GM18873 (cell line): ENCODE data around the gene TTC39A.
"Not testable (repeated sequence)": the region's sequence is repeated elsewhere in the genome, so short reads cannot be mapped to it uniquely, and the experiment has no call there.

Experiments
- ATAC-seq: cut with Tn5 transposase; IDR thresholded peaks from one replicate; pipeline ENCODE4 v1.9.1; 2021; ENCODE audit warnings: mild to moderate bottlenecking, moderate library complexity, moderate number of reproducible peaks; ENCODE audit not compliant: unreplicated experiment, low FRiP score

The TTC39A gene

GRCh38 chr1:51340380-51340779, 10.0 kb upstream of the TTC39A start:
- ATAC-seq: no peak

GRCh38 chr1:51336711-51337110, 6.3 kb upstream of the TTC39A start:
- ATAC-seq: no peak

DNA sequence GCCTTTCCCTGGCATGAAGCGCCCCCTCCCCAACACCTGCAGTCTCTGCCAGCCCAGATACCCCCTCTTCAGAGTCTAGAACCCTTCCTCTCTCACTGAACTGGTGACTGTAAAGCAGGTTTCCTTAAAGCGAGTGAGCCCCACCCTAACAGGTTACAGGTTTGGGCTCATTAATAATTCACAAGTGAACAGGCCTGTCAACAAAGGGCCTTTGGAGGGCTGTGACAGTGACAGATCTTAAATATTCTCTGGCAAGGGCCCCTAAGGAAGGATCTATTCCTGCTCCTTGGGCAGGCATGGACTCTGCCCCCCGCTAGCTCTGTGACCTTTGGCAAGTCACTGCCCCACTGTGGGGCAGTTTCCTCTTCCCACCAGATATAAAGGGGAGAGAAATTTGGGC, 5.6 kb upstream of the TTC39A start:
- ATAC-seq: no peak

DNA sequence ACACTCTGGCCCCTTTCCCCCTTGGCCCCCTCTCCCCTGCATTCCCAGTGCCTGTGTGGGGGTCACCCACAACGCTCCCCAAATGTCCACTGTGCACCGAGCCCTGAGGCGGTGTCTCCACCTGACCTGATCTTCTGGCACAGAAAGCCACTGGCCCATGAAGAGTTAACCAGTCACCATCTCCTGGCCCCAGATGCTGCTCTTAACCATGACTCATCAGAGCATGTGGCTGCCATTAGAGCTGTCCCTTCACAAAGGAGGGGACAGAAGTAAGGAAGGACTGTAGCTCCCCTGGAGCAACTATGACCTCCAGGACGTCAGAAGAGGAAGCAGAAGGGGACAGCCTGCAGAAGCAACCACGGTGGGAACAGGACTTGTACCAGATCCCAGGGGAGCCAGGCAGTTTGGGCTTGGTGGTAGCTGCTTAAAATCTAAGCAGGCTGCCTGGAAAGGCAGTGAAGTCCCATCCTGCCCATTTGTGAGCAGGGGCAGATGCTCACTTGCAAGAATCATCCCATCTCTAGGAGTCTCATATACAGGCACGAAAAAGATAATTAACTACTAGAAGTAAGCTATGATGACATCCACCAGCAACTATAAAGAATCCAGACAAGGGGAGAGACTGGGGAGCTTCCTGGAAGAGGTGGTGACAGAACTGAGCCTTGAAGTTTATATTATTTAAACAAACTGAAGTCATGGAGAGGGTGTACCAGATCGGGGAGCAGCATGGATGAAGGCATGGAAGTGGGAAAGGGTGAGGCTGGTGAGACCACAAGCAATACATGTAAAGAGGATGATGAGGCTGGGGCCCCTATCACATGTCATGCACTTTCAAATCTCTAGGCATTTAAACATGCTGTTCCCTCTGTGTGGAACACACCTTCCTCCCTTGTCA, 1.1 kb upstream of the TTC39A start:
- ATAC-seq: no peak

- ATAC-seq: no peak
These were observed 678 bp downstream of the TTC39A start for GRCh38 chr1:51329443-51330325.

DNA sequence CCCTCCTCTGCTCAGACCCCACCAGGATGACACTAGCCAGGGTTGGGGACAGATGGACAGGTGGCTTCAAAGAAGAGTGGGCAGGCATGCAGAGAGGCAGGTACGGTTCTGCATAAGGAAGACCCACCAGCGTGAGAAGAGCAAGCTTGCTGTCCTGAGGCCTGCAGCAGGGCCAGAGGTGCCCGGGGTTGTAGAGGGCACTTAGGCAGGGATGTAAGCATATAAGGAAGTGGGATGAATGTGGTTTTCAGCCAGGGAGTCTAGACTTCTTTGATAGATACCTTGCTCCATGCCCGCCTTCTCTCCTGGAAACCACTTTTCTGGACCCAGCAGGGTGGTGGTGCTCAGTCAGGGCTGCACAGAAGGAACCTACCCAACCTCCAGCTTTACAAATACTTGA, 1.4 kb downstream of the TTC39A start:
- no peak for ATAC-seq

DNA sequence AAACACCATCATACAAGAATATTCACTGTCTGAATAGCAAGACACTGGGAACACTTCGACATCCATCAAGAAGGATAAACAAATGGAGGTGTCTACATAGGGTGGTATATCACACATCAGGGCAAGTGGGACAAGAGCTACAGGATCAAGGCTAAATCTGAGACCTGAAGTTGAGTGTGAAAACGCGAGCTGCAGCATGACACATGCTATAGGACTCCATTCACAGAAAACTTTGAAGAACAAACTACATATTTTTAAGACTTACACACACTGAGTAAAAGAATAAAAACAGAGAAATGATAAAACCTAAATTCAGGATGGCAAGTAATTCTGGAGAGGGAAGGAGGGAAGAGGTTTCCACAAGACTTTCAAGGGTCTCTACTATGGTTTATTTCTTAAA, 2.1 kb downstream of the TTC39A start:
- ATAC-seq: no peak

- no peak for ATAC-seq
These were observed 3.0 kb downstream of the TTC39A start for GRCh38 chr1:51327386-51327785.

- no peak for ATAC-seq
These were observed 3.5 kb downstream of the TTC39A start for GRCh38 chr1:51326839-51327238.

DNA sequence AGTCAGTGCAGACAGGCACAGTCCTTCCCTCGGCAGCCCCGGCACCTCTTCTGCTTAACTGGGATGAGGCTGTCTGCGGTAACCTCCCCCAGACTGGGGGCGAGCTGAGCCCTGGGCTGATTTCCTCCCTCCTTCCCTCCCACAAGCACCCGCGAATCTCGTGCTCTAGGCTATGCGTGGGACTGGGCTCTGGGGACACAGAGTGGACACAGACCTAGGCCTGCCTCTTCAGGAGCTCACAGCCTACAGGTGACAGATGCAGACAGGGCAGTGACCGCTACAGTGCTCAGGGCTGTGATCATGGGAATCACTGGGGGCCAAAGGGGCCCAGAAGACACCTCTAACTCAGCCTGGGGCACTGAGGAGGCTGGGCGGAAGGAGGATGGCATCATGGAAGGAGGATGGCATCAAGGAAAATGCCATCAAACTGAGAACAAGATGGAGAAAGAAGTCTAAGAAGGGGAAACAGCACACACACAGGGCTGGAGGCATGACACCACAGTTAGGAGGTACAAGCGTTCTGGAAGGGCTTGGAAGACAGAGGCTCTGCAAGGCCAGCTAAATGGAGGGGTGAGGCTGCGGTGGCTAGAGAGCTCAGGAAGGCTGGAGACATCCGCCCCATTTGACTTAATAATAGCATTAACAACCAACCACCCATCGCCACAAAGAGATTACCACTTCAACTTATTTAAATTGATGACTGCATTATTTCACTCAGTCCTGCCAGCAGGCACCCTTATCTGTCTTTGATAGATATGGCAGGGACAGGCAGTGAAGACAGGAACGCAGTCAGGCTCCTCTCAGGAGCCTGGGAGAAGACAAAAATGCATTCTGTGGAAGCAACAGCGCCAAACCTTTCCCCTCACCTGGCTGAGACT, 4.2 kb downstream of the TTC39A start:
- no peak for ATAC-seq

GRCh38 chr1:51325391-51325790, 5.0 kb downstream of the TTC39A start:
- no peak for ATAC-seq

DNA sequence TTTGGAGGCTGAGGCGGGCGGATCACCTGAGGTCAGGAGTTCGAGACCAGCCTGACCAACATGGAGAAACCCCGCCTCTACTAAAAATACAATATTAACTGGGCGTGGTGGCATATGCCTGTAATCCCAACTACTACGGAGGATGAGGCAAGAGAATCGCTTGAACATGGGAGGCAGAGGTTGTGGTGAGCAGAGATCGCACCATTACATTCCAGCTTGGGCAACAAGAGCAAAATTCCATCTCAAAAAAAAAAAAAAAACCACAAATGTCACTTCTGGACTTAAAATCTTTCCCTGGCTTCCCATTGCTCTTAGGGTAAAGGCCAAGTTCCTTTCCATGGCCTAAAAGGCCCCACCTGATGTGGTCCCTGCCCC, 5.4 kb downstream of the TTC39A start:
- not testable (repeated sequence) for ATAC-seq

DNA sequence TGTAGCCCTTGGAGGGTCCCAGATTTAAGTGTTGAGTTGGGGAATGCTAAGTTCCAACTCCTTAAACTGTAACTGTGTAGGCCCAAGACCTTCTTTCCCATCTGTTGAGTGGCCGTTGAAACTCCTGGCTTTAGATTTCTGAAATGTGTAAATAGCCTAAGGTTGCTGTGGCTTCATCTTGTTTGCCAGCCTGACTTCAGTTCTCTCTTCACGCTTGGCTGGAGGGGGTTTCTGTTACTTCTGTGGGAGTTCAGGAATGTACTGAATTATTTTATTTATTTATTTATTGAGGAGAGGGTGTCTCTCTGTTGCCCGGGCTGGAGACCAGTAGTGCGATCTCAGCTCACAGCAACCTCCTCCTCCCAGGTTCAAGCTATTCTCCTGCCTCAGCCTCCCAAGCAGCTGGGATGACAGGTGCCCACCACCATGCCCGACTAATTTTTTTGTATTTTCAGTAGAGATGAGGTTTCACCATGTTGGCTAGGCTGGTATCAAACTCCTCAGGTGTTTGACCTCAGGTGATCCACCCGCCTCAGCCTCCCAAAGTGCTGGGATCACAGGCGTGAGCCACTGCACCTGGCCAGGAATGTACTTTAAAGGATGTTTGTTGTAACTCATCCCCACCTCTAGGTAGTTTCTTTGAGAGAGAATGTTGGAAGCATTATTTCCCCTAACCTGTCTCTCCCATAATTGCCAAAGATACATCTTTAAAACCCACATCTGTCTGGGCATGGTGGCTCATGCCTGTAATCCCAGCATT, 5.9 kb downstream of the TTC39A start:
- ATAC-seq: no peak

GRCh38 chr1:51323778-51324177, 6.6 kb downstream of the TTC39A start:
- no peak for ATAC-seq

DNA sequence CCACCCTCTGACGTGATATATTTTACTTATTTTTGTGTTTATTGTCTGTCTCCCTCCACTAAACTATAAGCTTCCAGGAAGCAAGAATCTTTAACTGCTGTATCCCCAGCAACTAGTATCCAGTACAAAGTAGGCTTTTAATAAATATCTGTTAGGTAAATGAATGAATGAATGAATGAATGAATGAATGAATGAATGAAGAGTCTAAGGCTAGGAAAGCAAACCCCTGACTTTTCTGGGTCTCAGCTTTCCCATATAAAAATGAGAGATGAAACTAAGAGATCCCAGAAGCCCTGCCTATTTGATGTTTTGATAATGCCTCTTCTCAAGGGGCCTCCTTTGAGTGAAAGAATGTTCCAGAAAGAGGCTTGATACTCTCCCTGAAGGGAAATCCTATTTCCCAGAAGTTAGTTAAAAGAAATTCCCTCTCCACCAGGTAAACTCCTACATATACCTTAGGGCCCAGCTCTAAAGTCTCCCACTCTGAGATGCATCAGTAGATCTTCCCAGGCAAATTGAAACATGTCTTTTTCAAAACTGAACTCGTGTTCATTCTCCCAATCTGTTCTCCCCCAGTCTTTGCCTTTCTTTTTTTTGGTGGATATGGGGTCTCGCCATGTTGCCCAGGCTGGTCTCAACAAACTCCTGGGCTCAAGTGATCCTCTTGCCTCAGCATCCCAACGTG, 7.8 kb downstream of the TTC39A start:
- ATAC-seq: no peak

DNA sequence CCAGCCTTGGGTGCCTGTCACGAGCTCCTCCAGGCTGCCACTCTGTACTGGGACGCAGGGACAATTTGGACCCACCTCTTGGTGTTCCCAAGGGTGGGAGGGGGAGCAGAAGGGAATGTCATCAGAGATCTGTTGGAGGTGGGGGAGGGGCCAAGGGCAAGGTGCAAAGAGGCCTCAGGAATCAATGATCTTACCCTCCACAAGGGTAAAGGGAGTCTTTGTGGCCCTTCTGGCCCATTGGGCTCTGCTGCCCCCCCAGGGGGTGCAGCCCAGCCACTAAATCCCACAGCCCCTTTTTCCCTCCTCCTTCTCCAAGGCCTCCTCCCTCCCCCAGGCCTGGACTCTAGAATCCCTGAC, 8.5 kb downstream of the TTC39A start:
- no peak for ATAC-seq

- no peak for ATAC-seq
These were observed 9.1 kb downstream of the TTC39A start for GRCh38 chr1:51320967-51321923.

DNA sequence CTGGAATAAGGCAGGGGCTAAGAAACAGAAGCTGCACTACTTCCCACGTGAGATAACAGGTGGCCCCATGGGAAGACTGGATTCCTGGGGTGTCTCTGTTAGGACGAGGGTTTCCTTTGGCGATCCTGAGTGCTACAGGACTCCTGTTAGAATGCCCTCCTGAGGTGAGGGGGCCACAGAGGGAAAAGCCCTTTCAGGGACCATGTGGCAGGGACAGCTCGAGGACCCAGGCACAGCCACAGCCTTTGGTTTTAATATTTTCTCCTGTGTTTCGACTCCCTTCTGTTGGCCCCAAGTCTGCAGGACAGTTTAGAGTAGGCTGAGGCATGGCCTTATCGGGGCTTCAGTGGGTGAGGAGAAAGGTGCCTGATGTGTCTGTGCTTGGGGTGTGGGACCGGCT, 12.6 kb downstream of the TTC39A start:
- no peak for ATAC-seq

- ATAC-seq: no peak
These were observed 13.6 kb downstream of the TTC39A start for GRCh38 chr1:51316846-51317120.
